ENCODE results near the gene PTK7.
A peak's percentile ranks its signal among the peaks of the same experiment; 100 is the strongest.

PTK7 gene

GRCh38 chr6:43180985-43181384 lies 104.9 kb downstream of the PTK7 start:
- DNase-seq (ENCODE audit: low read depth) = no peak

DNA sequence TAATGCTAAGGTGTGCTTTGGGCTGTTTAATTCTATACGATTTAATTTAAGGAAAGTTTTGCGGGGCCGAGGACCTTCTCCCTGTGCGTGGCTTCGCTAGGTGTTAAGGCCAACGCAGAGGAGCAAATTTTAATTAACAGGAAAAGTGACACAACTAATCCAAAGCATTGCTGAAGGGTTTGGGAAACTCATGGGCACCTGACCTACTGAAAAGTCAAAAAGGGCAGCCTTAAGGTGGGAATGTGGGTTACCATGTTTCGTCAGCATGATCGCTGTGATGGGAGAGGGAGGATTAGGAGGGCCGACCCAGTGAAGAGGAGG lies 105.5 kb downstream of the PTK7 start:
- no peak for DNase-seq (ENCODE audit: low read depth)

GRCh38 chr6:43181942-43182860 lies 106.1 kb downstream of the PTK7 start, which contains the start of gene CUL9:
TSS of gene CUL9 (plus strand) at chr6:43182196. CDS start at chr6:43184311, 2,115 bp downstream.
- DNase-seq (ENCODE audit: low read depth) = peak; percentile 64

GRCh38 chr6:43183441-43183840 lies 107.3 kb downstream of the PTK7 start:
- no peak for DNase-seq (ENCODE audit: low read depth)

DNA sequence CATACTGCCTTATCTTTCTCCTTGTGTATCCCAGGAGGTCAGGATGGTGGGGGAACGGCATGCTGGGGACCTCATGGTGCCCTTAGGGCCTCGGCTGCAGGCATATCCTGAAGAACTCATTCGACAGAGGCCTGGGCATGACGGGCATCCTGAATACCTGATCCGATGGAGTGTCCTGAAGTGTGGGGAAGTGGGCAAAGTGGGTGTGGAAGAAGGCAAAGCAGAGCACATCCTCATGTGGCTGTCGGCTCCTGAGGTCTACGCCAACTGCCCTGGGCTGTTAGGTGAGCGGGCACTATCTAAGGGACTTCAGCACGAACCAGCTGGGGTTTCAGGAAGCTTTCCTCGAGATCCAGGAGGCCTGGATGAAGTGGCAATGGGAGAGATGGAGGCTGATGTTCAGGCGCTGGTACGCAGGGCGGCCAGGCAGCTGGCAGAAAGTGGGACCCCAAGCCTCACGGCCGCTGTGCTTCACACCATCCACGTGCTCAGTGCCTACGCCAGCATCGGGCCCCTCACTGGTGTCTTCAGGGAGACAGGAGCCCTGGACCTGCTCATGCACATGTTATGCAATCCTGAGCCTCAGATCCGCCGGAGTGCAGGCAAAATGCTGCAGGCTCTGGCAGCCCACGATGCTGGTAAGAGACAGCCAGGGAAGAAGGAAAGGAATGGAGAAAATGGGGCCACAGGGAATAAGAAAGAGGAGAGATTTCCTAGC lies 108.3 kb downstream of the PTK7 start:
- DNase-seq (ENCODE audit: low read depth) = no peak

DNA sequence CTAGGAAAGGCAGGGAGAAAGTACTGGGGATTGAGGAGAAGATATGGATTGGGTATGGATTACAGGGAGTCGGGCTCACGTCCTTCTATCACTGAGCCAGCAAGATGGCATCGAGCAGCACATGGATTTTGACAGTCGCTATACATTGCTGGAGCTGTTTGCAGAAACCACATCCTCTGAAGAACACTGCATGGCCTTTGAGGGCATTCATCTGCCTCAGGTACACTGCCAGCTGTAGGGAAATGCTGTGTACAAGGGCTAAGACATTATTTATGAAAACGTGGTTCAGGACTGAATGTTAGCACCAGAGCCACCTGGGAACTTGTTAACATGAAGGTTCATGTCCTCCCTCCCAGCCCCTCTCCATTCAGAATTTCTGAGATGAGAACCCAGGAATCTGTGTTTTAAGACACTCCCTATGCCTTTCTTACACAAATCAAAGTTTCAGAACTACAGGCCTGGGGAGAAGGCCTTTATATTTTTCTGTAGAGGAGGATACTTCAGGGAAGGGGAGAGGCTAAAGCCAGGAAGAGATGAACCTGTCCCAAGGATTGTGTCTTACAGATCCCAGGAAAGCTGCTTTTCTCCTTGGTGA lies 109.4 kb downstream of the PTK7 start:
- no peak for DNase-seq (ENCODE audit: low read depth)

DNA sequence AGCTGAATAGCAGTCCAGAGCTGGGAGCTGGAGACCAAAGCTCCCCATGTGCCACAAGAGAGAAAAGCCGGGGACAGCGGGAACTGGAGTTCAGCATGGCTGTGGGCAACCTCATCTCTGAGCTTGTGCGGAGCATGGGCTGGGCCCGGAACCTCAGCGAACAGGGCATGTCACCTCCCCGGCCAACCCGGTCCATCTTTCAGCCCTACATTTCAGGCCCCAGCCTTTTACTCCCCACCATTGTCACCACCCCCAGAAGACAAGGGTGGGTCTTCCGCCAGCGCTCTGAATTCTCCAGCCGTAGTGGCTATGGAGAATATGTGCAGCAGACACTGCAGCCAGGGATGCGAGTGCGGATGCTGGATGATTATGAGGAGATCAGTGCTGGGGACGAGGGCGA lies 109.9 kb downstream of the PTK7 start:
- DNase-seq (ENCODE audit: low read depth) = no peak

DNA sequence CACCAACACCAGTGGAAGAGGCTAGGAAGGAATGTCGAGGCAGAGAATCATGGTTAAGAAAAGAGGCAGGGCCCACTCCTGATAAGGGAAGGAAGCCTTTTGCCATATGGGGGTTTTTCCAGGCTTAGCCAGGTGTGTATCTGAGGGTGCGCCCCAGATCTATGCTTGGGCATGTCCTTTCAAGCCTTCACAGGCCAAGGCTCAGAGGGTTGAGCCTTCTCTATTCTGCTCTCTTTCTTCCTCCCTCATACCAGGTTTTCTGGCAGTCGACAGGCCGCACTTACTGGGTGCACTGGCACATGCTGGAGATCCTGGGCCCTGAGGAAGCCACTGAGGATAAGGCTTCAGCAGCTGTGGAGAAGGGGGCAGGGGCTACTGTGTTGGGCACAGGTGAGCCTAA lies 110.6 kb downstream of the PTK7 start:
- DNase-seq (ENCODE audit: low read depth) = no peak

- DNase-seq (ENCODE audit: low read depth) = no peak
These were observed 111.7 kb downstream of the PTK7 start for GRCh38 chr6:43187821-43188220.

DNA sequence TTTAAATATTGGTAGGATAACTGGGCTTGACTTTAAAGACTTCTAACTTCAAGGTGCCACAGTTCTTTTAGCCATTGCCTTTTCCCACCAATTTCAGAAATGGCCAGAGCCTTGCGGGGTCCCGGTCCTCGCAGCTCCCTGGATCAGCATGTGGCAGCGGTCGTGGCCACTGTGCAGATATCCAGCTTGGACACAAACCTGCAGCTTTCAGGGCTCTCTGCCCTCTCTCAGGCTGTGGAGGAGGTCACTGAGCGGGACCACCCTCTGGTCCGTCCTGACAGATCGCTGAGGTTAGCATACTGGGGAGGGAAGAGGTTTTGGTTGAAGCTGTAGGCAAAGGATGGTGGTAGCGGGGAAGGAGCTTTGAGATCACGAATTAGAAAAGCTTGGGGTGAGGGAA lies 112.3 kb downstream of the PTK7 start:
- DNase-seq (ENCODE audit: low read depth) = no peak

- no peak for DNase-seq (ENCODE audit: low read depth)
These were observed 113.7 kb downstream of the PTK7 start for GRCh38 chr6:43189776-43190304.

DNA sequence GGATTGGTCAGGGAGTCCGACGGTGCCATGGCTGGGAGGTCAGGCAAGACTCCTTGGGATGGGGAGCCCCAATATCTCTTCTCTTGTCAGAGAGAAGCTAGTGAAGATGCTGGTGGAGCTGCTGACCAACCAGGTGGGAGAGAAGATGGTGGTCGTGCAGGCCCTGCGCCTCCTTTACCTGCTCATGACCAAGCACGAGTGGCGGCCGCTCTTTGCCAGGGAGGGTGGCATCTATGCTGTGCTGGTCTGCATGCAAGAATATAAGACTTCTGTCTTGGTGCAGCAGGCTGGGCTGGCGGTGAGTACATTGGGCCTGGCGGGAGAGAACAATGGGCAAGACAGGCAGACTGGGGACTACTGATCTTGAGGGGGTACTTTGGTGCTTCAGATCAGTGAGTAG lies 116.8 kb downstream of the PTK7 start:
- no peak for DNase-seq (ENCODE audit: low read depth)

GRCh38 chr6:43193929-43194328 lies 117.8 kb downstream of the PTK7 start:
- no peak for DNase-seq (ENCODE audit: low read depth)

DNA sequence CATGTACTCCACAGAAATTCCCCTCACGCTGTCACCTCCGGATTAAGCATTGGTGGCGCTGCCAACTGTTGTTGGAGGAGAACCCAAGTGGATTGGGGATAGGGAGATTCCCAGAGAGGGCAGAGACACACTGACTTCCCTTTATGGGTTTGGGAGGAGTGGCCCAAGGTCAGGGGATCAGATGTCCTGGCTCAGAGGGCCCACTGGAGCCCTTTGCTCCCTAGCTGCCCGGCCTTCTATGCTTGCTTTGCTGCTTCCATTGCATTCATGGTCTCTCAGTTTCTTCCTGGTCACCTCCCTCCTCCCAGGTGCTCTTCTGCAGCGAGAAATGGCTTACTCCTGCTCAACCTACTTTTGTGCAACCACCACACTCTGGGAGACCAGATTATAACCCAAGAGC lies 120.2 kb downstream of the PTK7 start:
- DNase-seq (ENCODE audit: low read depth) = no peak

DNA sequence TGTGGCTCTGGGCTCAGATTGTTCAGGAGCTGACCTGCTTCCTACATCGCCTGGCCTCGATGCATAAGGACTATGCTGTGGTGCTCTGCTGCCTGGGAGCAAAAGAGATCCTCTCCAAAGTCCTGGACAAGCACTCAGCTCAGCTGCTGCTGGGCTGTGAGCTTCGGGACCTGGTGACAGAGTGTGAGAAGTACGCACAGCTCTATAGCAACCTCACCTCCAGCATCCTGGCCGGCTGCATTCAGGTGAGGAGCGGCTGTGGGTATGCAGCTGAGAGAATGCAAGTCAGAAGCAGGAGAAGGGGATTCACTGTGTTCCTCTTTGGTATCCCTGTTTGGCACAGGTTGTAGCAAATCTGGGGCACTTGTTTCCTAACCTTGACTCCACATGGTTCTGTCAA lies 123.8 kb downstream of the PTK7 start:
- no peak for DNase-seq (ENCODE audit: low read depth)

- no peak for DNase-seq (ENCODE audit: low read depth)
These were observed 124.4 kb downstream of the PTK7 start for GRCh38 chr6:43200541-43200940.

DNA sequence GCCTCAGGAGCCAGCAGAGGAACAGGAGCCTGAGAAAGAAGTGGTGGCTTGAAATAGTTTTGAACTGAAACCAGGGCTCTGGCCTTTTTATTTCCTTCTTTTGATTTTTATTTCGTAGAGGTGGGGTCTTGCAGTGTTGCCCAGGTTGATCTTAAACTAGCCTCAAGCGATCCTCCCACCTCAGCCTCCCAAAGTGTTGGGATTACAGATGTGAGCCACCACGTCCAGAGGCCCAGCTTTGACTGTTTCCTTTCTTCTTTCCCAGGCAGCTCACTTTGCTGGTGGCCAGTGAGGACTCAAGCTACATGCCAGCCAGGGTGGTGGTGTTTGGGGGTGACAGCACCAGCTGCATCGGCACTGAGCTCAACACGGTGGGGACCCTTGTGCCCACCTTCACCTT lies 126.3 kb downstream of the PTK7 start:
- DNase-seq (ENCODE audit: low read depth) = no peak

DNA sequence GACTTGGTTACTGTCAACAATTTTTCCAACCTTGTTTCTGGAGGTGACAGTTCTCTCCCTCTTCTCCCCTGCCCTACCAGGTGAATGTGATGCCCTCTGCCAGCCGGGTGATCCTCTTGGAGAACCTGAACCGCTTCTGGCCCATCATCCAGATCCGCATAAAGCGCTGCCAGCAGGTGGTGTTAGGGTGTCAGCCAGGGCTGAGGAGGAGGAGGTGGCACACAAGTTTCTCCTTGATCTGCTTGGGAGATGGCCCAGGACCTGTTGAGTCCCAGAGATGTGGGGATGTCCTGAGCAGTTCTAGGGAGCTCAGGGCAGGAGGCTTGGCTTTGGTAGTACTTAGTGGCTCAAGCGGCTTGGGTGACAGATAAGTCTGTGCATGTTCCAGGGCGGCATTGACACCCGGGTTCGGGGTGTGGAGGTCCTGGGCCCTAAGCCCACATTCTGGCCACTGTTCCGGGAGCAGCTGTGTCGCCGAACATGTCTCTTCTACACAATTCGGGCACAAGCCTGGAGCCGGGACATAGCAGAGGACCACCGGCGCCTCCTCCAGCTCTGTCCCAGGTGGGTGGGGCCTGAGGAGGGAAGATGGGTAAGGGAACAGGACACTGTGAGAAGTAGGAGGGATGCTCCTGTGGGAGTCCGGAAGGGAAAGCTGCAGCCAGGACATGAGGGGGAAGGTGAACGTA lies 127.1 kb downstream of the PTK7 start:
- DNase-seq (ENCODE audit: low read depth) = no peak

GRCh38 chr6:43203718-43204095 lies 127.6 kb downstream of the PTK7 start:
- no peak for DNase-seq (ENCODE audit: low read depth)

- no peak for DNase-seq (ENCODE audit: low read depth)
These were observed 128.4 kb downstream of the PTK7 start for GRCh38 chr6:43204271-43205105.

DNA sequence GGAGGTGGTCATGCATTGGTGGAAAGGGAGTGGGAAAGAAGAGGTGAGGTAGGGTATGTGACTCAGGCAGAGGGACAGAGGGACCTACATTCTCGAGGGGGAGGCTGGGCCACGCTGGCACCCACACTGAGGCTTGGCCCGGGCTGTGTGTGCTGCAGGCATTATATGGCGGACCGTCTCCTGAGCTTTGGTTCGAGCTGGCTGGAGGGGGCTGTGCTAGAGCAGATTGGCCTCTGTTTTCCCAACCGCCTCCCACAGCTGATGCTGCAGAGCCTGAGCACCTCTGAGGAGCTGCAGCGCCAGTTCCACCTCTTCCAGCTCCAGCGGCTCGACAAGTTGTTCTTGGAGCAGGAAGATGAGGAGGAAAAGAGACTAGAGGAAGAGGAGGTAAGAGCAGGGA lies 129.7 kb downstream of the PTK7 start:
- no peak for DNase-seq (ENCODE audit: low read depth)

Measured in stimulated activated CD4-positive, alpha-beta T cell treated with anti-CD3 and anti-CD28 coated beads, Interleukin-2, amount 100 ng/mL, for 4 hours (primary cell).